HL-60 (cell line): Measurements from ENCODE around the gene CLN5.

Experiments
- DNase-seq, 2 experiments: peaks; one replicate each; pipeline ENCODE4 v3.0.0-alpha.2; 2010 to 2020; ENCODE audit warnings: low read depth in 1 of 2, low spot score in 1 of 2
- H3K27ac ChIP-seq: fragments of 250-450 bp; sonication (Bioruptor Pico); replicated peaks from 2 replicates; pipeline ENCODE4 v1.5.1; 2020; ENCODE audit warnings: mild to moderate bottlenecking, moderate library complexity
- H3K27me3 ChIP-seq: fragments of 250-450 bp; sonication (Bioruptor Pico); 2 replicates; pipeline ENCODE4 v1.5.1; 2021; ENCODE audit warnings: mild to moderate bottlenecking, moderate library complexity; ENCODE audit not compliant: insufficient read depth, poor library complexity, severe bottlenecking
- H3K4me3 ChIP-seq: replicated peaks from 2 replicates; pipeline ENCODE4 v1.5.1; 2011; ENCODE audit warnings: mild to moderate bottlenecking, control low read depth, low read length; ENCODE audit not compliant: insufficient read depth
- GABPA ChIP-seq: IDR thresholded peaks from 2 replicates; pipeline ENCODE4 v1.6.1; 2012; ENCODE audit warnings: low read depth
- POLR2AphosphoS5 ChIP-seq: IDR thresholded peaks from 2 replicates; pipeline ENCODE4 v1.6.1; 2012; ENCODE audit warnings: low read depth
- SPI1 ChIP-seq: IDR thresholded peaks from 2 replicates; pipeline ENCODE4 v1.6.1; 2012; ENCODE audit warnings: low read depth, mild to moderate bottlenecking, borderline replicate concordance
- TF ChIP-seq, protein P1 (sequence below): IDR thresholded peaks from 2 replicates; pipeline ENCODE4 v1.6.1; 2012; ENCODE audit warnings: low read depth; ENCODE audit not compliant: insufficient replicate concordance
- TF ChIP-seq, protein P2 (sequence below): IDR thresholded peaks from one replicate; pipeline ENCODE4 v1.5.1; 2011; ENCODE audit warnings: low read length, control low read depth, inconsistent platforms; ENCODE audit not compliant: insufficient read depth

Gene CLN5

DNA sequence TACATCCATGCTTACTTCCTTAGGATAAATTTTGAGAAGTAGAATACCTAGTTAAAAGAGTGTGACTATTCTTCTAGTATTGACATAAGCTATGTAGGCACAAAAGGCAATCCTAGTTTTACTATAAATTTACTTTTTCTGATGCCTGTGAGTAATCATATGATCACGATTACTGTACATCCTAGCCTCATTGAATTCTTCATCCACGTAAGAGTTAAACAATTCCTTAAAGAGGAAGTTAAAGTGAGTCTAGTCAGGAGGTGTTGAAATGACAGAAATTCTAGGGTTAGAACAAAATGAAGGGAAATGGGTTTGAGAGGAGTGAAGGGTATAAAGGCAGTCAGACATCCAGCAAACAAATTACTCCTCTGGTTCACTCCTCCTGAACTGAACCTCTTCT is 43.7 kb upstream of the CLN5 start, which contains the start of gene ACOD1:
Gene ACOD1, plus strand, starts transcription at position 363 of the 400 bp plus-strand sequence. CDS start 48 bp downstream, outside the sequence.
- TF ChIP-seq GABPA (no peak), POLR2AphosphoS5 (no peak), SPI1 (no peak)
- TF ChIP-seq, protein P1, sequence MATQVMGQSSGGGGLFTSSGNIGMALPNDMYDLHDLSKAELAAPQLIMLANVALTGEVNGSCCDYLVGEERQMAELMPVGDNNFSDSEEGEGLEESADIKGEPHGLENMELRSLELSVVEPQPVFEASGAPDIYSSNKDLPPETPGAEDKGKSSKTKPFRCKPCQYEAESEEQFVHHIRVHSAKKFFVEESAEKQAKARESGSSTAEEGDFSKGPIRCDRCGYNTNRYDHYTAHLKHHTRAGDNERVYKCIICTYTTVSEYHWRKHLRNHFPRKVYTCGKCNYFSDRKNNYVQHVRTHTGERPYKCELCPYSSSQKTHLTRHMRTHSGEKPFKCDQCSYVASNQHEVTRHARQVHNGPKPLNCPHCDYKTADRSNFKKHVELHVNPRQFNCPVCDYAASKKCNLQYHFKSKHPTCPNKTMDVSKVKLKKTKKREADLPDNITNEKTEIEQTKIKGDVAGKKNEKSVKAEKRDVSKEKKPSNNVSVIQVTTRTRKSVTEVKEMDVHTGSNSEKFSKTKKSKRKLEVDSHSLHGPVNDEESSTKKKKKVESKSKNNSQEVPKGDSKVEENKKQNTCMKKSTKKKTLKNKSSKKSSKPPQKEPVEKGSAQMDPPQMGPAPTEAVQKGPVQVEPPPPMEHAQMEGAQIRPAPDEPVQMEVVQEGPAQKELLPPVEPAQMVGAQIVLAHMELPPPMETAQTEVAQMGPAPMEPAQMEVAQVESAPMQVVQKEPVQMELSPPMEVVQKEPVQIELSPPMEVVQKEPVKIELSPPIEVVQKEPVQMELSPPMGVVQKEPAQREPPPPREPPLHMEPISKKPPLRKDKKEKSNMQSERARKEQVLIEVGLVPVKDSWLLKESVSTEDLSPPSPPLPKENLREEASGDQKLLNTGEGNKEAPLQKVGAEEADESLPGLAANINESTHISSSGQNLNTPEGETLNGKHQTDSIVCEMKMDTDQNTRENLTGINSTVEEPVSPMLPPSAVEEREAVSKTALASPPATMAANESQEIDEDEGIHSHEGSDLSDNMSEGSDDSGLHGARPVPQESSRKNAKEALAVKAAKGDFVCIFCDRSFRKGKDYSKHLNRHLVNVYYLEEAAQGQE = no peak
- TF ChIP-seq, protein P2, sequence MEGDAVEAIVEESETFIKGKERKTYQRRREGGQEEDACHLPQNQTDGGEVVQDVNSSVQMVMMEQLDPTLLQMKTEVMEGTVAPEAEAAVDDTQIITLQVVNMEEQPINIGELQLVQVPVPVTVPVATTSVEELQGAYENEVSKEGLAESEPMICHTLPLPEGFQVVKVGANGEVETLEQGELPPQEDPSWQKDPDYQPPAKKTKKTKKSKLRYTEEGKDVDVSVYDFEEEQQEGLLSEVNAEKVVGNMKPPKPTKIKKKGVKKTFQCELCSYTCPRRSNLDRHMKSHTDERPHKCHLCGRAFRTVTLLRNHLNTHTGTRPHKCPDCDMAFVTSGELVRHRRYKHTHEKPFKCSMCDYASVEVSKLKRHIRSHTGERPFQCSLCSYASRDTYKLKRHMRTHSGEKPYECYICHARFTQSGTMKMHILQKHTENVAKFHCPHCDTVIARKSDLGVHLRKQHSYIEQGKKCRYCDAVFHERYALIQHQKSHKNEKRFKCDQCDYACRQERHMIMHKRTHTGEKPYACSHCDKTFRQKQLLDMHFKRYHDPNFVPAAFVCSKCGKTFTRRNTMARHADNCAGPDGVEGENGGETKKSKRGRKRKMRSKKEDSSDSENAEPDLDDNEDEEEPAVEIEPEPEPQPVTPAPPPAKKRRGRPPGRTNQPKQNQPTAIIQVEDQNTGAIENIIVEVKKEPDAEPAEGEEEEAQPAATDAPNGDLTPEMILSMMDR = no peak
- Histone ChIP-seq H3K27ac (no peak within 1 kb of the TSS), H3K4me3 (no peak within 1 kb of the TSS), H3K27me3 (no peaks in the 10 kb centered on the region)
- DNase-seq = peak in 1 of 2 experiments; percentile 28

DNA sequence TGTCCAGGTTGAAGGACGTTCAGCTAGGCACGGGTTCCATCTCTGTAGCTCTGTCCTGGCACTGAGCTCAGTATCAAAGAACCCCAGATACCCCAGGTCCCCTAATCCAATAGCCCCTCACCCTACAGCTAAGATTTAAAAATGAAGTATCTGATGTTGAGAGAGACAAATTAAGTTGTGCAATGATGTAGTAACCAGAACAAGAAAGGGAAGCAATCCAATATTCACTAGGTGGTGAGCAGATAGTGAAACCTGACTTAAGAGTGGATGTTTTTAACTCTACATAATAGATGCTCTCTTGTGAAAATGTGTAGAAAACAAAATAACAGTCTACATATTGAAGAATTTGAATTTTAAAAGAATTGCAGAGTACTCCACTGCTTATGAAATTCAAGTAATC is 41.8 kb upstream of the CLN5 start:
- H3K27ac ChIP-seq = no peak overlapping the region
- H3K4me3 ChIP-seq = no peak overlapping the region
- no peaks in the 10 kb centered on the region for H3K27me3 ChIP-seq
- DNase-seq = no peak
- TF ChIP-seq POLR2AphosphoS5 = no peak
- TF ChIP-seq SPI1 = no peak
- TF ChIP-seq, protein P2 = no peak
- no peak for TF ChIP-seq GABPA
- TF ChIP-seq, protein P1 = no peak

DNA sequence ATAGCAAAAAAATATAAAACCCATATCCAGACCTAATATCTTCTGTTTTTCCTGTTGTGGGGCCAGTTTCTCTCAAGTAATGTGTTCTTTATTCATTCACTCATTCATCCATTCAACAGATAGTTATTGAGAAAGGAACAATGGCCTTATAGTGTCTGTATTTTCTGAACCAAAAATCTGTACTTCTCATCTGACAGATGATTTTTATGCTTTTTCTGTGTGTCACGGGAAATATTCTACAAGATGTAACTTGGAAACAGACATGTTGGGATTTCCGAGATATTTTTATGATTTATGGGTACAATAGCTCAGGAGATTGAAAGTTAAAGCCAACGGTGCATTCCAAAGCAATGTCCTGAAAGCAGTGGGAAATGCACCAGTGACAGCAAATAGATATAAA is 37.9 kb upstream of the CLN5 start:
- H3K4me3 ChIP-seq = no peak overlapping the region
- no peak for DNase-seq
- no peaks in the 10 kb centered on the region for H3K27me3 ChIP-seq
- no peak overlapping the region for H3K27ac ChIP-seq
- TF ChIP-seq, protein P1 = no peak
- TF ChIP-seq SPI1 = no peak
- TF ChIP-seq GABPA = no peak
- TF ChIP-seq POLR2AphosphoS5 = no peak
- TF ChIP-seq, protein P2 = no peak
